H1 (cell line): Measurements from ENCODE around the gene AAK1. TPM values are rescaled to one million over a fixed set of nuclear protein-coding genes. Genes with fewer than 3 reads are reported as not detected.

Source experiments
- BRCA1 ChIP-seq: IDR thresholded peaks from 2 replicates; pipeline ENCODE4 v1.6.1; 2012; ENCODE audit warnings: low read depth, low read length, improper control_type of control experiment
- NANOG ChIP-seq: IDR thresholded peaks from 2 replicates; pipeline ENCODE4 v1.6.1; 2011; ENCODE audit warnings: low read length, low read depth, mild to moderate bottlenecking, inconsistent platforms; ENCODE audit not compliant: insufficient read depth, poor library complexity, severe bottlenecking
- RAD21 ChIP-seq, 2 experiments: IDR thresholded peaks in 1 of 2; conservative IDR thresholded peaks in 1 of 2; 2 replicates each; pipeline ENCODE4 v1.6.1; 2011; ENCODE audit warnings: low read depth in 2 of 2, low read length in 2 of 2, improper control_type of control experiment in 1 of 2, inconsistent platforms in 1 of 2, mild to moderate bottlenecking in 1 of 2, moderate library complexity in 1 of 2
- polyA plus RNA-seq, 7 experiments: library from polyadenylated mRNA; depleted of rRNA in 3 of 7; stranded (reverse) in 5 of 7; unstranded in 2 of 7; fragments of >200 nt in 5 of 7; fragments of 200-250 nt in 2 of 7; gene quantifications; 1 replicate in 5 of 7; 2 replicates in 1 of 7; 4 replicates in 1 of 7; pipeline versions ENCODE4 v1.2.1 to v1.2.3, GENCODE V29; 2011 to 2013; ENCODE audit warnings: missing spikeins in 2 of 7, mixed read lengths in 2 of 7
- total RNA-seq: library from RNA; stranded (reverse); fragmentation: NEBNext Ultra II Directional; extraction: Animal tissue kit (Norgen Biotek cat#: 25700); gene quantifications from 2 replicates; pipeline ENCODE4 v1.2.1, GENCODE V29; 2021

The AAK1 gene
- total and polyA plus RNA-seq, 2 of the 8 experiments (the other 6 are each of a cell fraction or from before 2014, with no cell fraction given): 10.0 to 40.5 TPM

DNA sequence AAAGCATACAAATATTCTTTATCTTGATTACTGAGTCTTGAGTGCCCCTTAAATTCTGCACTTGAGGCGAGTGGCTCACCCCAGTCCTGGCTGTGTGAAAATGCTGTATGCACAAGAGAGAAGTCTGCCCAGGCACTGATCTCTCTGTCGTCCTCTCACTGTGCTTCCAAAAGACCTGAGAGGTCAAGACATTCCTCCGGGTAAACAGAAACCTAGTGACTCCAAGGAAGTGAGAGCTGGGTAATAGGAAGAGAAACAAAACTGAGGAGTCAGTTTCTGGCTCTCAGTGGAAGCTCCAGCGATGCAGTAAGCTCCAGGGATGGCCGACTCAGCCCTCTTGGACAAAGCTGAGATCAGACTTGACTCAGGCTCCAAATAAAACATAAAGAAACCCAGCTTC lies 70.9 kb downstream of the AAK1 start (continued):
- TF ChIP-seq BRCA1 (no peak), RAD21 (IDR thresholded peaks at IDR 0.05 in 1 of 2, conservative IDR thresholded peaks at IDR 0.05 in 1 of 2; ENCODE audit: low read depth in 2 of 2, low read length in 2 of 2) (no peak), NANOG (no peak)
